ENCODE measurements around the gene PIGM.

PIGM gene

GRCh38 chr1:160022330-160023310, 9.2 kb downstream of the PIGM start:
- peak; percentile 16 for DNase-seq (ENCODE audit: low read depth)

- DNase-seq (ENCODE audit: low read depth) = no peak
These were observed 10.3 kb downstream of the PIGM start for GRCh38 chr1:160021376-160022074.

DNA sequence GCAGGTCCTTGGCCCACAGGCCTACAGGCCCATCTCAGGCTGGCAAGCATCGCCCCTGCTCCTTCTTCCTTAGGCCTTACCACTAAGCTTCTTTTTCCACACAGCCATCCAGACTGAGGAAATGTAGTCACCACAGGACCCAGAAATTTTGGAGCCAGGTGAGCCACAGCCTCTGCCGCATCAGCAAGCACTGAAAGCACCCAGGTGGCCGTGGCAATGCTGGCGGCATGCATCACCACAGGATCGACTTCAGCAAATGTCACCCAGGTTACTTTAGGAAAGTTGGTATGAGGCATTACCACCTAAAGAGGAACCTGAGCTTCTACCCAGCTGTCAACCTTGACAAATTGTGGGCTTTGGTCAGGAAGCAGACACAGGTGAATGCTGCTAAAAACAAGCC, 11.6 kb downstream of the PIGM start:
- DNase-seq (ENCODE audit: low read depth) = no peak

DNA sequence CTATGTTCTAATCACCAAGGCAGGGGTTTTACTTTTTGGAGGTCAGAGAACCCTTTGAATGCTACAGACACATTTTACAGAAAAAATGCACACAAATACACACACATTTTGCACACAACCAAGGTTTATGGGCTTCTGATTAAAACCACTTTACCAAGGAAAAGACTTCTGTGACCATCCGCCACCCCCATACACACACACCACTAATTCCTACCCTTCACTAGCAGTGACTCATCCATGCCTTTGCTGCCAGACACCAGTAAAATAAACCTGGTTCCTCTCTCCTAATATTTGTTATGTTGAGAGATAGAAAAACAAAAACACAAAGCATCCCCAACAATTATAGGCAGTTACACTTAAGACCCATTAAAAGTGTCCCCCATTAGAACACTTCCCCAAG, 12.9 kb downstream of the PIGM start:
- DNase-seq (ENCODE audit: low read depth) = no peak

DNA sequence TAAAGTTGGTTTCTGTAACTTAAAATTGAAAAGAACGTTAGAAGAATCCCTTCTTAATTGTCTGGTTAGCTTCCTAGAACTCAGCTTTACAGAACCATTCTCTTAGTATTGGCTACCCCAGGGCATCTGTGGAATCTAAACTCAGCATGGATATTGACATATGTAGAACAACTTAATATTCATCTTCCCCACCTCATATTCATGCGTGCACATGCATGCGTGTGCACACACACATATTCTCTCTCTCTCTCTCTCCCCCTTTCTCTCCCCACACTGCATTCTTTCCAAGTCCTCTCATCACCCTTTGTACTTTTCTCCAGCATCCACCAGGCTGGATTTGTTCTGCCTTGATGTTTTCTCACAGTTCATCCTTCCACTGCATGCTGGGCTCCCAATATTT, 13.4 kb downstream of the PIGM start:
- no peak for DNase-seq (ENCODE audit: low read depth)

DNA sequence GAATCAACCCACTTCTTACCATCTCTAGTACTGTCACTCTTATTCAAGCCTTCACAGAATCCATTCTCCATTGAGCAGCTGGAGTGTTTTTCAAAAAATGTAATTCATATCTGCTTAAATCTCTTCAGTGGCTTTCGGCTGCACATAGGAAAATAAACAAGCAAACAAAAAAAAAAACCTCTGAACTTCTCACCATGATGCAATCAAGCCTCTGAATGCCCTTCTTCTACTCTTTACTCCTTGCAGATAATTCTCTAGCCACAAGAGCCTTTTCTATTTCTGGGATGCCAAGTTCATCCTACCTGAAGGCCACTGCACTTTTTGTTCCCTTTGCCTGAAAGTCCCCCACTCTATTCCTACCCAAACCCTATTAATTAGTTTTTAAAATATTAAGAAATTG, 14.2 kb downstream of the PIGM start:
- no peak for DNase-seq (ENCODE audit: low read depth)

DNA sequence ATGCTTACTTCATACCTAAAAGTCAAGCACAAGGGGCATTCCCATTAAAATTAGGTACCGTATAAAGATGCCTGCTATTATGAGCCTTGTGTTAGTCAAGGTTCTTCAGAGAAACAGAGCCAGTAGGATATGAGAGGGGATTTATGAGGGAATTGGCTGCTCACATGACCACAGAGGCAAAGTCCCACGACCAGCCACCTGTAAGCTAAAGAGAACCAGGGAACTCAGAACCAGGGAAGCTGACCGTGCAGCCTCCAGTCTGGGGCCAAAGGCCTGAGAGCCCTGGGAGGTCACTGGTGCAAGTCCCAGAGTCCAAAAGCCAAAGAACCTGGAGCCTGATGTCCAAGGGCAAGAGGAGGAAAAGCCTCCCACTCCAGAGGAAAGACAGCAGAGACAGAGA, 20.0 kb downstream of the PIGM start:
- DNase-seq (ENCODE audit: low read depth) = no peak

DNA sequence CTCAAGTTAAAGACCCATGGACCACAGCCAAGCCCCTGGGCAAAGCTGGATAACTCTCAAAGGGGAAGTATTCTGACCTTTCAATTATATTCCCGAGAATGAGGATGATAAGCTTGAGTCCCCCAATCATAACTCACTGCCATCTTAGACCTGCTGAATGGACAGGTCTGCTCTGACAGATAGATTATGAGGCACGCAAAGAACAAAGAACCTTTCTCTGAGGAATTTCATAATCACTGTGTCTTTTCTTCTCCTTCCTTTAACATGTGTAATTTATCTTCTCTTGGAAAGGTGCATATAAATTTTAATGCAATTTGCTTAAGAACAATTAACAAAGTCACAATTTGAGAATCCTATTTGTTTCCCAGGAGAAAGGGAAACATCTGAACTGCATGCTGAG, 22.0 kb downstream of the PIGM start:
- no peak for DNase-seq (ENCODE audit: low read depth)

GRCh38 chr1:160009081-160009480, 22.7 kb downstream of the PIGM start:
- no peak for DNase-seq (ENCODE audit: low read depth)

DNA sequence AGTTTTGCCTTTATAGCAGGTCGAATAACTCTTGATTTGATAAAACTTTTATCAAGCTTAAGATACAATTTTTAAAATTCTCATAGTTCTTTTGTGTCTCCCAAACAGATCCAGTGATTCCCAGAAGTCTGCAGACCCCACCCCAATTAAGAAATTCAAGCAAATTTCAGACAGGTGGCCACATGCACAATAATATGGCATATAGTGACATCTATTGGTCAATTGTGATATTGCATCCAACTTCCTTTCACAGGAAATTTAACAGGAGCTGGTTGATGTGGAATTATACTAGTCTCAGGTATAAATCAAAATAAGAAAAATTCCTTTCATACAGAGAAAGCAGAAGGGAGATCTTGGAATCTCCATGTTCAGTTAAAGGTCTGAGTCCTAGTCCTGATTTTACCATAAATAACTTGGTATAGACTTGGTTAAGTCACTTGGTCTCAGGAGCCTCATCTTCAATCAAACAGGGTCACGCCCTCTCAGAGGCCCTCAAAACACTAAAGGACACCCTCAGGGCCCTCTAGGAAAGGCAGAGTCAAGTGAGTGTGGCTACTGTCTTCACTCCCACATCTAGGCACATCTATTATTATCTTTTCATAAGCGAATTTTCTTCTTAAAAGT, 24.1 kb downstream of the PIGM start:
- DNase-seq (ENCODE audit: low read depth) = no peak

DNA sequence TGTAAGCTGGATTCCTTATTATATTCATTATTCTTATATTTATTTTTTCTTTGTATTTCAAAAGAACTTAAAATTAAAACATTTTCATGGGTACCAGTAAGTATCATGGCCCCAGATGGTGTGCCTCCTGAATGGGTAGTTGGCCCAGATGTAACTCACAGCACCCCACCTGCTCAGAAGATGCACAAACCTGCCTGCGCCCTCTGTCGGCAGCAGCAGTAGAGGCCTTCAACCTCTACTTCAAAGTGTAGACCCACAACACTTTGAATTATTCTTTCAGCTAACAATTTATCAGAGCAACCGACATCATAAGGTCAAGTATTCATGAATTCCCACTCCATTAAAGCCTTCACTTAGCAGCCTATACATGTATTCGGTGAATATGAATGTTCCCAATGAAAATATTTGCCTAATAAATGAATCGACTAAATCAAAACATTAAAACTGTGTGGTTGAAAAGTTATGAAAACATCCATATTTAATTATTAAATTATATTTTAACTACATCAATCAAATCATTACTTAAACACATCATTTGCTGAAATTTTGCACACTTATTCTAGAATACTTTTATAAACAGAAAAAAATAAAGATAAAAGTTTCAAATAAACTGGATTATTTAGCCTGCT, 25.4 kb downstream of the PIGM start:
- DNase-seq (ENCODE audit: low read depth) = peak; percentile 50

DNA sequence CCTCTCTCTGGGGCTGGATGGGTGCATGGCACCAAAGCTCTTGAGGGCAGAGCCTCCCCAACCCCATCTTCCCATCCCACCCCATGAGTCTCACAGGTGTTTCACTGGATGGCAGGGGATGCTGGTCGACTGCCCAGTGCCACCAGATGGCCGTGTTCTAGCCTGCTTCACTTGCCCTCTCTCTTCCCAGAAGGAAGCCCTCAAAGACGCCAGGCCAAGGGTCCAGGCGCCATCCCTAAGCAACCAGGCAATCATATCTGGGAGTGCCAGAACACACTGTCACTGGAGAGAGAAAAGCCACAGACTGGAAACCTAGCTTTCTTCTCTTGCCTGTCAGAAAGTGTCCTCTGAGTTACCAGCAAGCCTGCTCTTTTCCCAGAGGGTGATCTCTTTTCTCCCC, 26.7 kb downstream of the PIGM start:
- no peak for DNase-seq (ENCODE audit: low read depth)

- DNase-seq (ENCODE audit: low read depth) = no peak
These were observed 27.4 kb downstream of the PIGM start for GRCh38 chr1:160004425-160004824.

DNA sequence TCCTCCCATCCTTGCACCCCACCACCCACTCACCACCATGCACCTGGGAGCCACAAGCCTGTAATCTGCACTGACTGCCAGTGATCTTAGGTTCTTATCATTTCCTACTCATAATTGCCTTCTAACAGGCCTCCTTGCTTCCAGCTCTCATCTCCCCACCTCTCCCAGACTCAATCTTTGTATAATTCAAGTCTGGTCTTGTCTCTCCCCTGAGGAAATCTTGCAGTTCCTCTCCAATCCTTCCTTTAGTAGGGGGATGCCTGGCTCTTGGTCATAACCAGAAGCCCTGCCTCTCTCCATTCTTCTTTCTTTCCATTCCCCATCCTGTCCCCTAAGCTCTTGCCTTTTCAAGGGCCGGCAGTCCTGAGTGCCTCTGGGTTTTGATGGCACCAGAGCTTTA, 27.8 kb downstream of the PIGM start:
- DNase-seq (ENCODE audit: low read depth) = no peak

- DNase-seq (ENCODE audit: low read depth) = no peak
These were observed 30.4 kb downstream of the PIGM start for GRCh38 chr1:160001440-160001839.

DNA sequence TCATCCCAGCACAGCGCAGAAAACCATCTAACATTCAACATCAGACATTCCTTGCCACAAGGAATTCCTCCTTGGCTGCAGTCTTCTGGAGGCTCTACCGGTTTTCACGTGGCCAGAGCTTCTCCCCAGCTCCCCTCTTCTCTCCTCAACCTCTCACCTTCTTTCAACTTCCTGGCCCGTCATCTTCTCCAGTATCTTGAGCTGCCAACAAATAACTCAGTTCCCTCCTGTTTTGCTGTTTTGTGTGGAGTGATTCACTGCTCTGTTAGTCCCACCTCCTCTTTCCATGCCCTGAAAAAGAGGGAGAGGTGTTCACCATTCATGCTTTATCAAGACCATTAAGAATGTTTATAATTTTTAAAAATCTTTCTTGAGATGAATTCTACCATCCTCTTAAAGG, 32.6 kb downstream of the PIGM start:
- DNase-seq (ENCODE audit: low read depth) = no peak

DNA sequence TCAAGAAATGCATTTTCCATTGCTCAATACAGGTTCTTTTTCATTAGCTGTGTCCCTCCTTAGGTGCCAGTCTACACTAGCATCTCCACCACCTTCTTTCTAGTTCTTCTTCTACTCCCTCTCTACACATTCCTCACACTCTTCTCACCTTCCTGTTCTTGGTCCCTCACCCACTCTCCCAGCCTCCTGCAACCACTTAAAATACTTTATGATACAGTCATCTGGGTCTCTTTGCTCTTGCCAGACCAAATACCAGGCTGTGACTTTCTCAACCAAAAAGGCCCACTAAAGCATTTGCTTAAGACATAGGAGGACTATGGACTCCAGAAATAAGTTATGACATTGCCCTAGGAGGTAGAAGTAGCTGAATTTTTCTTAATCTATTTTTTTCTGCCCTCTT, 35.1 kb downstream of the PIGM start:
- peak; percentile 78 for DNase-seq (ENCODE audit: low read depth)

- no peak for DNase-seq (ENCODE audit: low read depth)
These were observed 36.9 kb downstream of the PIGM start for GRCh38 chr1:159994896-159995295.

DNA sequence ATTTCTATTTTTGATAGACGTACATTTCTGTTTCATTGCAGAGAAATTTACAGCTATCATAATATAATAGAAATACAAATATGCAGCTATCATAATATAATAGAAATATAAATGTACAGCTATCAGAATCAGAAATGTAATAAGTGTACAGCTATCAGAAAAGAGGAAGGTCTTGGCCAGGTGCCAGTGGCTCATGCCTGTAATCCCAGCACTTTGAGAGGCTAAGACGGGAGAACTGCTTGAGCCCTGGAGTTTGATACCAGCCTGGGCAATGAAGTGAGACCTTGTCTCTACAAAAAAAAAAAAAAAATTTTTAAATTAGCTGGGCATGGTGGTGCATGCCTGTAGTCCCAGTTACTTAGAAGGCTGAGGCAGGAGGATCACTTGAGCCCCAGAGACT, 37.9 kb downstream of the PIGM start:
- no peak for DNase-seq (ENCODE audit: low read depth)

GRCh38 chr1:159992161-159992560, 39.6 kb downstream of the PIGM start:
- DNase-seq (ENCODE audit: low read depth) = no peak

DNA sequence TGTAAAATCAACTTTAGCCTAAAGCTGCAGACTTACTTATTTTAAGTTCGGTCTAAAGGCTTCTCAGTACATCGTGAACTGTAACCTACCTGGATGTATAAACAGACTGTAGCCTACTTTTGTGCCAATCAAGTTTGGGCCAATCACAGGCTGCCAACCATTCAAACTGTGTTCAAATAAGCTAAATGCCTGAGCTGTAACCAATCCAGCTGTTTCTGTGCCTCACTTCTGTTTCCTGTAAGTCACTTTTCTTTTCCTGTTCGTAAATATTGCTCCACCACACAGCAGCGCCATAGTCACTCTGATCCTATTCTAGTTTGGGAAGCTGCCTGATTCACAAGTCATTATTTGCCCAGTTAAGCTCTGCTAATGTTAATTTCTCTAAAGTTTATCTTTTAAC, 40.3 kb downstream of the PIGM start:
- DNase-seq (ENCODE audit: low read depth) = peak; percentile 46

DNA sequence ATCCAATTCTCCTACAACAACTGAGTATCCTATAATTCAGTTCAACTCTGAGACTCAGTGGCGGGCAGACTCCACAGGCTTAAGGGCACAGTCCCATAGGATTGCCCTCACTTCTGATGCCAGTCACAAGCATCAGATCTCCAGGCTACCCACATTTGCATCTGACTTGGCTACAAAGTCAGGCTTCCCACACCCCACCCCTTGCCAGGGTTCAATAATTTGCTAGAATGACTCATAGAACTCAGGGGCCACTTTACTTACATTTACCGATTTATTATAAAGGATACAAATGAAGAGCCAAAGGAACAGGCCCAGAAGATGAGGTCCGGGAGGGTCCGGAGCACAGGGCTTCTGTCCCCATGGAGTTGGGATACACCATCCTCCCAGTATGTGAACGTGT, 41.8 kb downstream of the PIGM start:
- DNase-seq (ENCODE audit: low read depth) = no peak

DNA sequence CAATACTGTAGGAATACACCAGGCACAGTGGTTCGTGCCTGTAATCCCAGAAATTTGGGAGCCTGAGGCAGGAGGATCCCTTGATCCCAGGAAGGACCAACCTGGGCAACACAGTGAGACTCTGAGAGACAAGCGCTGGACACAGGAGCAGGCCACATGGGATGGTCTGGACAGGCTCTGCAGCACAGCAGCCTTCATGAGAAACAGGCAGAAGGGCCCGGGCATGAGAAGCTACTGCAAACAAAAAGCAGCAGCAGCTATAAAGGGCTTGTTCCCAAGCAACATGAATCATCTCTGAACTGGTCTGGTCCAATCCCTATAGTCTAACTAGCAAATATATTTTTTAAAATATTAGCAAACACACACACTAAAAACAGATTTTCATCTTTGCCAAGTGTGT, 42.2 kb downstream of the PIGM start:
- no peak for DNase-seq (ENCODE audit: low read depth)
